ENCODE measurements around the gene ACOX1. TPM values are rescaled to one million over a fixed set of nuclear protein-coding genes. Genes with fewer than 3 reads are reported as not detected.

The ACOX1 gene
- total RNA-seq, 2 experiments from 2014 or later = 14.5 to 17.9 TPM

DNA sequence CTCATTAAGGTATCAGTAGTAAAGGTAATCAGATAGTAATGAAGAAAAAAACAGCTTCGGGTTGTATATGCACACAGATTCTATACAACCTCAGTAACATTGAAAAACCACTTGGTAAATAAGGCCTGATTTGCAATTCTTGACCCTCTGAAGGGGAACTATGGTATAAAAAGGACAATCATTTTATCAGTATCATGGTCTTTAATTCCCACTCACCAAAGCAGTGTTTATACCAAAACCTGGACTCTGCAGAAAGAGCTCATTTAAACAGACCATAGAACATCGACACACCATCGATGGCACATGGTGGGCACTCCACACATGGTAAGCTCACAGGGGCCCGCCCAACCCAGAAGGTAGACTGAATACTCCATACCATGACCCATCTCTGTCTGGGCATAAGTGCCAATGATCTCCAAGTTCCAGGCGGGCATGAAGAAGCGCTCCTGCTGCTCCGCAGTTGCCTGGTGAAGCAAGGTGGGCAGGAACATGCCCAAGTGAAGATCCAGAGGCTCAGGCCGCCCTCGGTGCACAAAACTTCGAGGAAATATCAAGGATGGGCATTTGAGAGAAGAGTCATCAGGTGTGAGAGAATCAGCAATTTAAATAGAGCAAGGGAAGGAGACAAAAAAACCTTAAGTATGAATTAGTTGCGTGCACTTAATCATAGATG is 19.0 kb downstream of the ACOX1 start:
- H3K4me1 ChIP-seq (ENCODE audit: insufficient read depth, low read length) = no peaks in the 10 kb centered on the region
- H3K27me3 ChIP-seq (ENCODE audit: control insufficient read depth in 1 of 2, insufficient read depth in 2 of 2, low read length in 2 of 2) = no peaks in the 10 kb centered on the region
- H3K36me3 Mint-ChIP-seq (ENCODE audit: low read depth) = peaks cover 42% of the 10 kb centered on the region
- no peaks in the 10 kb centered on the region for H3K27me3 Mint-ChIP-seq
- no peak overlapping the region for H3K4me3 Mint-ChIP-seq
- no peak for ATAC-seq (ENCODE audit: poor library complexity)
- H3K4me3 ChIP-seq (ENCODE audit: low read length) = no peak overlapping the region
- H3K27ac Mint-ChIP-seq = no peak overlapping the region
- H3K27ac ChIP-seq (ENCODE audit: low read depth in 1 of 2, low read length in 2 of 2) = no peak overlapping the region
- ChIA-PET POLR2A (interaction anchor here (1.2 kb wide), 1 partner anchor 180 kb away, joined by 3 read pairs; no protein-coding TSS in a partner anchor), CTCF (no interaction called here)
- DNase-seq = no peak
- H3K4me1 Mint-ChIP-seq (ENCODE audit: low read depth) = peaks cover 18% of the 10 kb centered on the region
- TF ChIP-seq, protein P1, sequence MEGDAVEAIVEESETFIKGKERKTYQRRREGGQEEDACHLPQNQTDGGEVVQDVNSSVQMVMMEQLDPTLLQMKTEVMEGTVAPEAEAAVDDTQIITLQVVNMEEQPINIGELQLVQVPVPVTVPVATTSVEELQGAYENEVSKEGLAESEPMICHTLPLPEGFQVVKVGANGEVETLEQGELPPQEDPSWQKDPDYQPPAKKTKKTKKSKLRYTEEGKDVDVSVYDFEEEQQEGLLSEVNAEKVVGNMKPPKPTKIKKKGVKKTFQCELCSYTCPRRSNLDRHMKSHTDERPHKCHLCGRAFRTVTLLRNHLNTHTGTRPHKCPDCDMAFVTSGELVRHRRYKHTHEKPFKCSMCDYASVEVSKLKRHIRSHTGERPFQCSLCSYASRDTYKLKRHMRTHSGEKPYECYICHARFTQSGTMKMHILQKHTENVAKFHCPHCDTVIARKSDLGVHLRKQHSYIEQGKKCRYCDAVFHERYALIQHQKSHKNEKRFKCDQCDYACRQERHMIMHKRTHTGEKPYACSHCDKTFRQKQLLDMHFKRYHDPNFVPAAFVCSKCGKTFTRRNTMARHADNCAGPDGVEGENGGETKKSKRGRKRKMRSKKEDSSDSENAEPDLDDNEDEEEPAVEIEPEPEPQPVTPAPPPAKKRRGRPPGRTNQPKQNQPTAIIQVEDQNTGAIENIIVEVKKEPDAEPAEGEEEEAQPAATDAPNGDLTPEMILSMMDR (IDR thresholded peaks at IDR 0.05) = no peak
- intact Hi-C loops (cut with DNase I, micrococcal nuclease) = loop anchor here in 1 of 2 experiments (5.0 kb wide), 1 partner anchor 33 kb away; no protein-coding TSS in a partner anchor
- peaks cover 23% of the 10 kb centered on the region for H3K36me3 ChIP-seq (ENCODE audit: insufficient read depth, low read length)
- H3K9me3 ChIP-seq (ENCODE audit: control insufficient read depth in 1 of 2, insufficient read depth in 1 of 2, low read length in 2 of 2) = no peaks in the 10 kb centered on the region
- H3K9me3 Mint-ChIP-seq = no peaks in the 10 kb centered on the region

DNA sequence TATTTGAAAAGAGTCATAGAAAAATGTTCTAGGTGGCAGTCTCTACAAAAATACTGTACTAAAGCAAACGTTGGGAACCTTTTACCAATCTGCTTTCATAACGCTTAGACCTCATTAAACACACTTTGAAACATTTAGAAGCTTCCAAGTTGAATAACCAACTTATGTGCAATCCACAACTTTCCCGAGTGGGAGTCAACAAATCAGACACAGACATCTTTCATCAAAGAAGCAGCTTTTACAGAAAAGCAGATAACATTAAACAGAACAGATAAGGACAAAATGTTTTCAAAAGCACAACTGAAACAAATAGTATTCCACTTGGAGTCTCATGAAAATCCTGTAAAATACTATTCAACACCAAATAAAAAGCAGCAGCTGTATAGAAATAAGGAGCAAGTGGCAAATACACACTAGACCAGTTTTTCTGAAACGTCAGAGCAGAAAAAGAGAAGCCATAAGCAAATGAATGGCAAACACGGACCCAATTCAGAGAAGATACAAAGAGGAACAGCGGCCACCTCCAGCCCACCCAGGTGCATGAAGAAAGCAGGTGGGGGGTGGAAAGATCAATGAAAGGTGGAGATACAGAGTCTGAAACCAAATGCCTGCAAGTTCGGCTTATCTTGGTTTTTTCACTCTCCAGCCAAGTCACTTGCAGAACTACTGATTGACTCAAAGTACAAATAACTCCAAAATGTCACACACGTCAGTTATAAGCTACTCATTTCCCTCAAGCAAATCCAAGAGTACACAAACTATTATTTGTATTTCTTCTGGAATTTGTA is 19.7 kb downstream of the ACOX1 start:
- H3K4me1 Mint-ChIP-seq (ENCODE audit: low read depth) = peaks cover 18% of the 10 kb centered on the region
- no peak for ATAC-seq (ENCODE audit: poor library complexity)
- H3K27ac Mint-ChIP-seq = no peak overlapping the region
- intact Hi-C loops (cut with DNase I, micrococcal nuclease) = no loop called here
- TF ChIP-seq, protein P1 (IDR thresholded peaks at IDR 0.05) = no peak
- Histone ChIP-seq H3K36me3 (ENCODE audit: insufficient read depth, low read length) (peaks cover 26% of the 10 kb centered on the region), H3K27me3 (ENCODE audit: control insufficient read depth in 1 of 2, insufficient read depth in 2 of 2, low read length in 2 of 2) (no peaks in the 10 kb centered on the region), H3K27ac (ENCODE audit: low read depth in 1 of 2, low read length in 2 of 2) (no peak overlapping the region), H3K9me3 (ENCODE audit: control insufficient read depth in 1 of 2, insufficient read depth in 1 of 2, low read length in 2 of 2) (no peaks in the 10 kb centered on the region), H3K4me3 (ENCODE audit: low read length) (no peak overlapping the region), H3K4me1 (ENCODE audit: insufficient read depth, low read length) (no peaks in the 10 kb centered on the region)
- no peaks in the 10 kb centered on the region for H3K9me3 Mint-ChIP-seq
- no peaks in the 10 kb centered on the region for H3K27me3 Mint-ChIP-seq
- H3K36me3 Mint-ChIP-seq (ENCODE audit: low read depth) = peaks cover 47% of the 10 kb centered on the region
- ChIA-PET POLR2A (interaction anchor here (1.2 kb wide), 1 partner anchor 179 kb away, joined by 3 read pairs; no protein-coding TSS in a partner anchor), CTCF (no interaction called here)
- DNase-seq = no peak
- no peak overlapping the region for H3K4me3 Mint-ChIP-seq

DNA sequence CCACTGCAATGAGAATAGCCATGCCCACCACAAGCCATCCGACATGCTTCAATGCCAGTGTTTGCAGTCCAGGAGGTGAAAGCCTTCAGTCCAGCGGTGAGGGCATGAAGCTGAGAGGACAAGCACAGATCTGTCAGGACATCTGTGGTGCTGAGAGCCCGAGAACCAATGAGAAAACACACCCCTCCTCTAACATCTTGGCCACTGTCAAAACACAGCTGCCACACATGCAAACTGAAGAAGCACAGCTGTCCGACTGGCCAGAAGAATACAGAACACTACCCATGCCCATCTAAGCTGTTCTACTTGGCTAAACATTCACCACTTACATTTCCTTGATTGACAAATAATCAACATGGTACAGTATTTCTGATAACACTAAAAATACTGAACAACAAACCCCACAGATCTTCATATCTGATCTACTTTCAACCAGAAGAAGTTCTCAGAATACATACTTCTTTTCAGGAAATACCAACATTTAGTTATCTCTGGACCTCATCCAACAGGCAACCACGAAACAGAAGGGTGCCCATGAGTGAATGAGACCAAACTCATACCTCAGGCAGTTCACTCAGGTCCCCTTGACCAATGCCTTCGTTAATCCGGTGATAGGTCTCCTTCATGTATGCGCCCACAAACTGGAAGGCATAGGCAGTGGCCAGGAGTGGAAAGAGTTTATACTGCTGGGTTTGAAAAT is 28.0 kb downstream of the ACOX1 start:
- peaks cover 73% of the 10 kb centered on the region for H3K36me3 ChIP-seq (ENCODE audit: insufficient read depth, low read length)
- H3K36me3 Mint-ChIP-seq (ENCODE audit: low read depth) = peaks cover 70% of the 10 kb centered on the region
- ChIA-PET CTCF (no interaction called here), POLR2A (no interaction called here)
- no peaks in the 10 kb centered on the region for H3K27me3 ChIP-seq (ENCODE audit: control insufficient read depth in 1 of 2, insufficient read depth in 2 of 2, low read length in 2 of 2)
- H3K4me3 ChIP-seq (ENCODE audit: low read length) = no peak overlapping the region
- H3K4me1 Mint-ChIP-seq (ENCODE audit: low read depth) = no peaks in the 10 kb centered on the region
- intact Hi-C loops (cut with DNase I, micrococcal nuclease) = no loop called here
- ATAC-seq (ENCODE audit: poor library complexity) (no peak), DNase-seq (no peak)
- no peak overlapping the region for H3K4me3 Mint-ChIP-seq
- H3K27ac Mint-ChIP-seq = no peak overlapping the region
- H3K27ac ChIP-seq (ENCODE audit: low read depth in 1 of 2, low read length in 2 of 2) = no peak overlapping the region
- no peaks in the 10 kb centered on the region for H3K4me1 ChIP-seq (ENCODE audit: insufficient read depth, low read length)
- H3K9me3 Mint-ChIP-seq = no peaks in the 10 kb centered on the region
- H3K9me3 ChIP-seq (ENCODE audit: control insufficient read depth in 1 of 2, insufficient read depth in 1 of 2, low read length in 2 of 2) = no peaks in the 10 kb centered on the region
- no peaks in the 10 kb centered on the region for H3K27me3 Mint-ChIP-seq
- TF ChIP-seq, protein P1 (IDR thresholded peaks at IDR 0.05) = no peak

Measured in CD4-positive, alpha-beta T cell (primary cell).